Neural cell (in vitro differentiated cells): Measurements from ENCODE around the gene CLEC19A. TPM values are rescaled to one million over a fixed set of nuclear protein-coding genes. Genes with fewer than 3 reads are reported as not detected.

Source experiments
- H2AFZ ChIP-seq: fragments of 200-600, 300-800 bp; sonication (generic), shearing (Covaris generic); 2 replicates; pipeline ENCODE4 v1.6.0; 2014; ENCODE audit warnings: low read depth, mild to moderate bottlenecking, antibody characterized with exemption, low read length, moderate library complexity
- H3F3A ChIP-seq: fragments of 200-600 bp; shearing (Covaris generic); 2 replicates; pipeline ENCODE4 v1.6.1; 2016; ENCODE audit warnings: mild to moderate bottlenecking, moderate library complexity, mixed read lengths, antibody characterized with exemption, low read length; ENCODE audit not compliant: insufficient read depth, poor library complexity, severe bottlenecking
- H3K27ac ChIP-seq: fragments of 200-600, 300-800 bp; sonication (generic), shearing (Covaris generic); 2 replicates; pipeline ENCODE4 v1.5.1; 2014; ENCODE audit warnings: mild to moderate bottlenecking, low read length, moderate library complexity
- H3K27me3 ChIP-seq: fragments of 300-800, 200-600 bp; sonication (generic), shearing (Covaris generic); 2 replicates; pipeline ENCODE4 v1.6.0; 2014; ENCODE audit warnings: mild to moderate bottlenecking, low read depth, low read length, moderate library complexity; ENCODE audit not compliant: insufficient read depth
- H3K36me3 ChIP-seq: fragments of 300-800, 200-600 bp; sonication (generic), shearing (Covaris generic); 2 replicates; pipeline ENCODE4 v1.5.1; 2014; ENCODE audit warnings: mild to moderate bottlenecking, antibody characterized with exemption, low read length, moderate library complexity; ENCODE audit not compliant: insufficient read depth
- H3K4me2 ChIP-seq: fragments of 300-800, 200-600 bp; sonication (generic), shearing (Covaris generic); 2 replicates; pipeline ENCODE4 v1.6.0; 2014; ENCODE audit warnings: mild to moderate bottlenecking, low read length
- H3K4me3 ChIP-seq: fragments of 300-800, 200-600 bp; sonication (generic), shearing (Covaris generic); 2 replicates; pipeline ENCODE4 v1.5.1; 2014; ENCODE audit warnings: mild to moderate bottlenecking, low read length, moderate library complexity
- H3K79me2 ChIP-seq: fragments of 200-600 bp; shearing (Covaris generic); replicated peaks from 2 replicates; pipeline ENCODE4 v1.6.0; 2014; ENCODE audit warnings: mild to moderate bottlenecking, low read length, moderate library complexity; ENCODE audit not compliant: insufficient read depth
- H3K9ac ChIP-seq: fragments of 300-800, 200-600 bp; sonication (generic), shearing (Covaris generic); 2 replicates; pipeline ENCODE4 v1.6.1; 2016; ENCODE audit warnings: mild to moderate bottlenecking, low read length, mixed read lengths
- H3K9me2 ChIP-seq: fragments of 200-600 bp; shearing (Covaris generic); 2 replicates; pipeline ENCODE4 v1.6.1; 2016; ENCODE audit warnings: mild to moderate bottlenecking, low read length, mixed read lengths; ENCODE audit not compliant: insufficient read depth
- H3K9me3 ChIP-seq: fragments of 200-600, 300-800 bp; sonication (generic), shearing (Covaris generic); 2 replicates; pipeline ENCODE4 v1.6.1; 2016; ENCODE audit warnings: mild to moderate bottlenecking, mixed run types, low read length, moderate library complexity, mixed read lengths
- H4K20me1 ChIP-seq: fragments of 200-600 bp; shearing (Covaris generic); 2 replicates; pipeline ENCODE4 v1.6.1; 2016; ENCODE audit warnings: mild to moderate bottlenecking, mixed run types; ENCODE audit not compliant: insufficient read depth
- CTCF ChIP-seq: fragments of 450-650 bp; IDR thresholded peaks from 2 replicates; pipeline ENCODE4 v1.5.1; 2014; ENCODE audit warnings: antibody characterized with exemption, mild to moderate bottlenecking, moderate library complexity; ENCODE audit not compliant: poor library complexity, severe bottlenecking
- EP300 ChIP-seq: fragments of 450-650 bp; conservative IDR thresholded peaks from 2 replicates; pipeline ENCODE4 v1.6.1; 2014; ENCODE audit warnings: antibody characterized with exemption, mild to moderate bottlenecking, moderate library complexity; ENCODE audit not compliant: poor library complexity, severe bottlenecking
- EZH2 ChIP-seq: fragments of 200-600, 300-800 bp; shearing (Covaris generic), sonication (generic); IDR thresholded peaks from 2 replicates; pipeline ENCODE4 v1.6.1; 2014; ENCODE audit warnings: antibody characterized with exemption, low read length, borderline replicate concordance, mild to moderate bottlenecking; ENCODE audit not compliant: insufficient read depth, poor library complexity, severe bottlenecking
- MXI1 ChIP-seq: fragments of 450-650 bp; conservative IDR thresholded peaks from 2 replicates; pipeline ENCODE4 v1.6.1; 2014; ENCODE audit warnings: antibody characterized with exemption, mild to moderate bottlenecking; ENCODE audit not compliant: poor library complexity, severe bottlenecking
- POLR2AphosphoS5 ChIP-seq: IDR thresholded peaks from 2 replicates; pipeline ENCODE4 v1.6.1; 2012
- RAD21 ChIP-seq: fragments of 450-650 bp; conservative IDR thresholded peaks from 2 replicates; pipeline ENCODE4 v1.6.1; 2014; ENCODE audit warnings: antibody characterized with exemption, mild to moderate bottlenecking, moderate library complexity
- REST ChIP-seq: IDR thresholded peaks from 2 replicates; pipeline ENCODE4 v1.6.1; 2012; ENCODE audit warnings: borderline replicate concordance
- SMC3 ChIP-seq: fragments of 450-650 bp; conservative IDR thresholded peaks from 2 replicates; pipeline ENCODE4 v1.6.1; 2014; ENCODE audit warnings: antibody characterized with exemption, mild to moderate bottlenecking, moderate library complexity; ENCODE audit not compliant: poor library complexity
- TAF1 ChIP-seq: IDR thresholded peaks from 2 replicates; pipeline ENCODE4 v1.6.1; 2012; ENCODE audit warnings: low read depth
- polyA plus RNA-seq: library from polyadenylated mRNA; depleted of rRNA; stranded (reverse); fragments of >200 nt; gene quantifications from 2 replicates; pipeline ENCODE4 v1.2.3, GENCODE V29; 2014

The CLEC19A gene
- polyA plus RNA-seq, 1 donor from 2014 or later = not detected

- no peaks in the 10 kb centered on the region for H3K9me3 ChIP-seq
- no peak overlapping the region for H2AFZ ChIP-seq
- H3K9ac ChIP-seq = no peak overlapping the region
- H3K27me3 ChIP-seq = no peaks in the 10 kb centered on the region
- H3K4me3 ChIP-seq = no peak overlapping the region
- H3K79me2 ChIP-seq = no peaks in the 10 kb centered on the region
- H3F3A ChIP-seq = no peaks in the 10 kb centered on the region
- no peak overlapping the region for H3K4me2 ChIP-seq
- no peaks in the 10 kb centered on the region for H4K20me1 ChIP-seq
- H3K36me3 ChIP-seq = no peaks in the 10 kb centered on the region
- no peak overlapping the region for H3K27ac ChIP-seq
- TF ChIP-seq MXI1 (no peak), TAF1 (no peak), EP300 (no peak), POLR2AphosphoS5 (no peak), SMC3 (no peak), EZH2 (no peak), CTCF (no peak)
- no peaks in the 10 kb centered on the region for H3K9me2 ChIP-seq
Observed at GRCh38 chr16:19294156-19294649, 8.7 kb downstream of the CLEC19A start.

- Histone ChIP-seq H3K9me3 (no peaks in the 10 kb centered on the region), H4K20me1 (no peaks in the 10 kb centered on the region), H3K36me3 (no peaks in the 10 kb centered on the region), H3F3A (no peaks in the 10 kb centered on the region), H3K9me2 (no peaks in the 10 kb centered on the region), H3K27ac (no peak overlapping the region), H3K79me2 (no peaks in the 10 kb centered on the region), H3K4me3 (no peak overlapping the region), H3K27me3 (no peaks in the 10 kb centered on the region), H3K4me2 (no peak overlapping the region), H2AFZ (no peak overlapping the region), H3K9ac (no peak overlapping the region)
- TF ChIP-seq POLR2AphosphoS5 = no peak
- TF ChIP-seq REST = no peak
- no peak for TF ChIP-seq EZH2
- TF ChIP-seq CTCF = no peak
- no peak for TF ChIP-seq TAF1
- TF ChIP-seq MXI1 = no peak
- TF ChIP-seq RAD21 = no peak
- TF ChIP-seq EP300 = no peak
- no peak for TF ChIP-seq SMC3
Observed at GRCh38 chr16:19295393-19295792, 9.9 kb downstream of the CLEC19A start.
